Subcutaneous preadipocyte (primary cell): Measurements from ENCODE around the gene NRG4. TPM values are rescaled to one million over a fixed set of nuclear protein-coding genes. Genes with fewer than 3 reads are reported as not detected.

Source experiments
- small RNA-seq: library from RNA; depleted of rRNA; stranded (forward); fragments of <200 nt; gene quantifications from one replicate; pipeline ENCODE3, GENCODE V24; 2012
- total RNA-seq: library from RNA; depleted of rRNA; stranded (reverse); fragments of >200 nt; gene quantifications from 2 replicates; pipeline ENCODE4 v1.2.3, GENCODE V29; 2012

NRG4 gene
- total RNA-seq, result not detected in 2 replicates

DNA sequence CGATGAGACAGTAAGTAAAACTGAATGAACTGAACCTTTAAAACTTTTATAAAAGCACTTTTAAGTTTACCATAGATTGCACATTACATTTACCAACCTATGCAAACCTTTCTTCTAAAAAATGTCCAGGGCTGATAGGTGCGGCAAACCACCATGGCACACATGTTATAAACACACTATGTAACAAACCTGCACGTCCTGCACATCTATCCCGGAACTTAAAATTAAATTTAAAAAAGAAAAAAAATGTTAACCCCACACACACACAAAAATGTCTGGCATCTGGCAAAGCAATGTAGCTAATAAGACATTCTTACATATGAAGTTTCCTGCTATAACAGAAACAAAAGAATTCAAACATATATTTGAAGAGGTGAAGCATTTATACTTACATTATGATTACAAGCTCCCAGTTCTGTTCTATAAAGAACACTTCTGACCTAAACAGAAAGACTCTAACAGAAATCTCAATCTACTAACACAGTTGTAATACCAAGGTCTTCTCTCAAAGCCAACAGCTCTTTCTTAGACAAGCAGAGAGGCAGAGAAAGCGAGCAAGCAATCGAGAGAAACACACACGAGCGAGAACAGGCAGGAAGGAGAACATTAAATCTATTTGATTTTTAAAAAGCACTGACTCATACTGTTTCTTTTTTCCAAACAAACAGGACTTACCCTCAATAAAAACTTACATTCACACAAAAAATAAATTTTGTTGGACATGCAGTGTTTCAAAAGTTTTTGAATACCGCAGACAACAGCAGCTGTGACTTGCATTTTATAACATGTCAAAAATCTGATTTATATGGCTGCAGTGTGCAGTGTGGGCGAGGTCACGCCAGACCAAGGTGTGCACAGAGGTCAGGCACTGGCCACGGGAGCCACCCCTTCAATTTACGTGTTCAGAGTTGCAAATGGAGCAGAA is at the start of gene NRG4:
NRG4 (minus strand) TSS at position 798 of the 925 bp plus-strand sequence. CDS start 1,194 bp downstream, outside the sequence.

DNA sequence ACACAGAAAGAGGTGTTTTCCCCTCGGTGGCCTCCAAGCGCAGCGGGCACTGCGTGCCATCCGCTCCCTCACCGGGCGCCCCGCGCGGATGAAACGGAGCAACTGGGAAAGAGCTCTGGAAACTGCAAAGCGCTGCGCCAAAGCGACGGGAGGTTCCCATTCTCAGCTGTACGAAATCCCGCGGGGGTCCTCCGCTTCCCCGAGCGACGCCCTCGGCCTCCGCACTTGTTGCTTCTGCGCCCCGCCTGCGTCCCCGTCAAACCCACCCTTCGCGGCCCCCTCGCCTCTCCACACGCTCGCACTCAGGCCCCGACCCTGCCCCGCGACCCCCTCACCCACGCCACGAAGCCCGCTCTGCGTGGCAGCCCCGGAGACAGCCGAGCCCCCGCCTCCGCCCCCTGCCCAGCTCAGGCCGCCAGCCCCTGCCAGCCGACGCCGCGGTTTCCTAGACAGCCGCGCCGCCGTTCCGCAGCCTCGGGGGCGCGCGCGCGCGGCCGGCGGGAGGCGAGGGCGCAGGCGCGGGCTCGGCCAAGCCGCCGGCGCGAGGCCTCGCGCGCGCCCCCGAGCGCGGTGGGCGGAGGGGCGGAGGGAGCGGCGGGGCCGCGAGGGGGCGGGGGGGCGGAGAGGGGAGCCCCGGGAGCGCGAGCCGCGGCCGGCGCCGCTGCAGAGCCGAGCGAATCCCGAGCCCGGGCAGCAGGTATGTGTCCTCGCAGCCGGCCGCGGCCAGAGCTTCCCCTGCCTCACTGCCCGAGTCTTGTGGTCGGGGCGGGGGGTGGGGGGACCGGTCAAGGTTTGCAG is 47.3 kb upstream of the NRG4 start, which contains the start of gene TMEM266:
TMEM266 (plus strand) TSS at position 666 of the 798 bp plus-strand sequence. CDS start 74,279 bp downstream, outside the sequence.

GRCh38 chr15:75903331-75904239 is 108.6 kb downstream of the NRG4 start, which contains the start of gene FBXO22:
Gene FBXO22, plus strand, starts transcription at chr15:75903878. Its CDS starts 86 bp downstream, at chr15:75903964.

Small RNAs within 50 kb of the gene (small RNA-seq; reads per million reads assigned to genes)
- gene RN7SL510P, result not detected

Other genes starting within 250 kb of the NRG4 start
- 36.4 and 49.5 TPM in 2 replicates for gene UBE2Q2, start 169.0 kb downstream of the NRG4 start, total RNA-seq
- gene FBXO22, start 108.5 kb downstream of the NRG4 start, total RNA-seq, result 22.0 and 31.9 TPM in 2 replicates
- gene TMEM266, start 47.6 kb upstream of the NRG4 start, total RNA-seq, result not detected in 2 replicates